Measurements from ENCODE around the gene TMPO. TPM values are rescaled to one million over a fixed set of nuclear protein-coding genes. Genes with fewer than 3 reads are reported as not detected.

The TMPO gene
- total and polyA plus RNA-seq, 2 experiments from 2014 or later: 75.5 to 256 TPM

DNA sequence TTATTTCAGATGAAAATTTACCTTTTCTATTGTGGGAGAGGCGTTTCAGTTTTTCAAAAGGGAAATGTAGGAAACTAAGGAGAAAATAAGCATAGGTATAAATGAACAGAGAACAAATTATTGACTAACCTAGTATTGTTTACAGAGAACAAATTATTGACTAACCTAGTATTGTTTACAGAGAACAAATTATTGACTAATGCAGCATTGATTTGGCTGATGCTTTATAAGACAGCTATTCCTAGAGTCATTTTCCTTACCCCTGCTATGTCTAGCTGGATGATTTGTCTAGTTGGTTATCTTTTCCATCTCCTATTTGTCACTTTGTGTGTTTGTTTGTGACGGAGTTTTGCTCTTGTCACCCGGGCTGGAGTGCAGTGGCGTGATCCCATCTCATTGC is 22.6 kb downstream of the TMPO start (continued):
- TF ChIP-seq, protein P1, sequence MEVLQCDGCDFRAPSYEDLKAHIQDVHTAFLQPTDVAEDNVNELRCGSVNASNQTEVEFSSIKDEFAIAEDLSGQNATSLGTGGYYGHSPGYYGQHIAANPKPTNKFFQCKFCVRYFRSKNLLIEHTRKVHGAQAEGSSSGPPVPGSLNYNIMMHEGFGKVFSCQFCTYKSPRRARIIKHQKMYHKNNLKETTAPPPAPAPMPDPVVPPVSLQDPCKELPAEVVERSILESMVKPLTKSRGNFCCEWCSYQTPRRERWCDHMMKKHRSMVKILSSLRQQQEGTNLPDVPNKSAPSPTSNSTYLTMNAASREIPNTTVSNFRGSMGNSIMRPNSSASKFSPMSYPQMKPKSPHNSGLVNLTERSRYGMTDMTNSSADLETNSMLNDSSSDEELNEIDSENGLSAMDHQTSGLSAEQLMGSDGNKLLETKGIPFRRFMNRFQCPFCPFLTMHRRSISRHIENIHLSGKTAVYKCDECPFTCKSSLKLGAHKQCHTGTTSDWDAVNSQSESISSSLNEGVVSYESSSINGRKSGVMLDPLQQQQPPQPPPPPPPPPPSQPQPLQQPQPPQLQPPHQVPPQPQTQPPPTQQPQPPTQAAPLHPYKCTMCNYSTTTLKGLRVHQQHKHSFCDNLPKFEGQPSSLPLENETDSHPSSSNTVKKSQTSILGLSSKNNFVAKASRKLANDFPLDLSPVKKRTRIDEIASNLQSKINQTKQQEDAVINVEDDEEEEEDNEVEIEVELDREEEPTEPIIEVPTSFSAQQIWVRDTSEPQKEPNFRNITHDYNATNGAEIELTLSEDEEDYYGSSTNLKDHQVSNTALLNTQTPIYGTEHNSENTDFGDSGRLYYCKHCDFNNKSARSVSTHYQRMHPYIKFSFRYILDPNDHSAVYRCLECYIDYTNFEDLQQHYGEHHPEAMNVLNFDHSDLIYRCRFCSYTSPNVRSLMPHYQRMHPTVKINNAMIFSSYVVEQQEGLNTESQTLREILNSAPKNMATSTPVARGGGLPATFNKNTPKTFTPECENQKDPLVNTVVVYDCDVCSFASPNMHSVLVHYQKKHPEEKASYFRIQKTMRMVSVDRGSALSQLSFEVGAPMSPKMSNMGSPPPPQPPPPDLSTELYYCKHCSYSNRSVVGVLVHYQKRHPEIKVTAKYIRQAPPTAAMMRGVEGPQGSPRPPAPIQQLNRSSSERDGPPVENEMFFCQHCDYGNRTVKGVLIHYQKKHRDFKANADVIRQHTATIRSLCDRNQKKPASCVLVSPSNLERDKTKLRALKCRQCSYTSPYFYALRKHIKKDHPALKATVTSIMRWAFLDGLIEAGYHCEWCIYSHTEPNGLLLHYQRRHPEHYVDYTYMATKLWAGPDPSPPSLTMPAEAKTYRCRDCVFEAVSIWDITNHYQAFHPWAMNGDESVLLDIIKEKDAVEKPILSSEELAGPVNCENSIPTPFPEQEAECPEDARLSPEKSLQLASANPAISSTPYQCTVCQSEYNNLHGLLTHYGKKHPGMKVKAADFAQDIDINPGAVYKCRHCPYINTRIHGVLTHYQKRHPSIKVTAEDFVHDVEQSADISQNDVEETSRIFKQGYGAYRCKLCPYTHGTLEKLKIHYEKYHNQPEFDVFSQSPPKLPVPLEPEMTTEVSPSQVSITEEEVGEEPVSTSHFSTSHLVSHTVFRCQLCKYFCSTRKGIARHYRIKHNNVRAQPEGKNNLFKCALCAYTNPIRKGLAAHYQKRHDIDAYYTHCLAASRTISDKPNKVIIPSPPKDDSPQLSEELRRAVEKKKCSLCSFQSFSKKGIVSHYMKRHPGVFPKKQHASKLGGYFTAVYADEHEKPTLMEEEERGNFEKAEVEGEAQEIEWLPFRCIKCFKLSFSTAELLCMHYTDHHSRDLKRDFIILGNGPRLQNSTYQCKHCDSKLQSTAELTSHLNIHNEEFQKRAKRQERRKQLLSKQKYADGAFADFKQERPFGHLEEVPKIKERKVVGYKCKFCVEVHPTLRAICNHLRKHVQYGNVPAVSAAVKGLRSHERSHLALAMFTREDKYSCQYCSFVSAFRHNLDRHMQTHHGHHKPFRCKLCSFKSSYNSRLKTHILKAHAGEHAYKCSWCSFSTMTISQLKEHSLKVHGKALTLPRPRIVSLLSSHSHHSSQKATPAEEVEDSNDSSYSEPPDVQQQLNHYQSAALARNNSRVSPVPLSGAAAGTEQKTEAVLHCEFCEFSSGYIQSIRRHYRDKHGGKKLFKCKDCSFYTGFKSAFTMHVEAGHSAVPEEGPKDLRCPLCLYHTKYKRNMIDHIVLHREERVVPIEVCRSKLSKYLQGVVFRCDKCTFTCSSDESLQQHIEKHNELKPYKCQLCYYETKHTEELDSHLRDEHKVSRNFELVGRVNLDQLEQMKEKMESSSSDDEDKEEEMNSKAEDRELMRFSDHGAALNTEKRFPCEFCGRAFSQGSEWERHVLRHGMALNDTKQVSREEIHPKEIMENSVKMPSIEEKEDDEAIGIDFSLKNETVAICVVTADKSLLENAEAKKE (CRISPR knock-in tag; IDR thresholded peaks at IDR 0.05): no peak
- TF ChIP-seq, protein P2, sequence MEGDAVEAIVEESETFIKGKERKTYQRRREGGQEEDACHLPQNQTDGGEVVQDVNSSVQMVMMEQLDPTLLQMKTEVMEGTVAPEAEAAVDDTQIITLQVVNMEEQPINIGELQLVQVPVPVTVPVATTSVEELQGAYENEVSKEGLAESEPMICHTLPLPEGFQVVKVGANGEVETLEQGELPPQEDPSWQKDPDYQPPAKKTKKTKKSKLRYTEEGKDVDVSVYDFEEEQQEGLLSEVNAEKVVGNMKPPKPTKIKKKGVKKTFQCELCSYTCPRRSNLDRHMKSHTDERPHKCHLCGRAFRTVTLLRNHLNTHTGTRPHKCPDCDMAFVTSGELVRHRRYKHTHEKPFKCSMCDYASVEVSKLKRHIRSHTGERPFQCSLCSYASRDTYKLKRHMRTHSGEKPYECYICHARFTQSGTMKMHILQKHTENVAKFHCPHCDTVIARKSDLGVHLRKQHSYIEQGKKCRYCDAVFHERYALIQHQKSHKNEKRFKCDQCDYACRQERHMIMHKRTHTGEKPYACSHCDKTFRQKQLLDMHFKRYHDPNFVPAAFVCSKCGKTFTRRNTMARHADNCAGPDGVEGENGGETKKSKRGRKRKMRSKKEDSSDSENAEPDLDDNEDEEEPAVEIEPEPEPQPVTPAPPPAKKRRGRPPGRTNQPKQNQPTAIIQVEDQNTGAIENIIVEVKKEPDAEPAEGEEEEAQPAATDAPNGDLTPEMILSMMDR (conservative IDR thresholded peaks at IDR 0.05; ENCODE audit: low read depth in 2 of 2): no peak
- TF ChIP-seq EZH2phosphoT487 (IDR thresholded peaks at IDR 0.05; ENCODE audit: unreplicated experiment): no peak
- no peak for TF ChIP-seq ZNF114 (CRISPR knock-in tag; IDR thresholded peaks at IDR 0.05)
- TF ChIP-seq, protein P3, sequence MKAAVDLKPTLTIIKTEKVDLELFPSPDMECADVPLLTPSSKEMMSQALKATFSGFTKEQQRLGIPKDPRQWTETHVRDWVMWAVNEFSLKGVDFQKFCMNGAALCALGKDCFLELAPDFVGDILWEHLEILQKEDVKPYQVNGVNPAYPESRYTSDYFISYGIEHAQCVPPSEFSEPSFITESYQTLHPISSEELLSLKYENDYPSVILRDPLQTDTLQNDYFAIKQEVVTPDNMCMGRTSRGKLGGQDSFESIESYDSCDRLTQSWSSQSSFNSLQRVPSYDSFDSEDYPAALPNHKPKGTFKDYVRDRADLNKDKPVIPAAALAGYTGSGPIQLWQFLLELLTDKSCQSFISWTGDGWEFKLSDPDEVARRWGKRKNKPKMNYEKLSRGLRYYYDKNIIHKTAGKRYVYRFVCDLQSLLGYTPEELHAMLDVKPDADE (IDR thresholded peaks at IDR 0.05): no peak

DNA sequence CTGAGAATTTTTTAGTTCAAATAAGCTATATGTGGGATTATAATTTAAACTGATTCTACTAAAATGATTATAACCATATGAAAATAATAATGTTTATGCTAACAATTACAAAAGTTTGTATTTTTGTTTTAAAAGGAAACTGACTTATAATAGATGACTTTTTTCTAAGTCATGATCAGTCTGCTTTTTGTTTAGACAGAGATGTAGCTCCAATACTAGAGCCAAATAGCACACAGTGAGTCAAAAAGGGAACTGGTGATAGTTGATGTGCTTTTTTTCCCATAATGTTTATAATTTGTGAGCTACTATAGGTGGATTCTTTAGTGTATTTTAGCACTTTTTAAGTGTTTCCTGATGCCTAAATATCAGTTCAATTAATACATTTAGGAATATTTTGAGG is 28.3 kb downstream of the TMPO start:
- Histone ChIP-seq H3F3A (replicated peaks; ENCODE audit: low read depth) (no peaks in the 10 kb centered on the region), H3K4me3 (no peak overlapping the region), H3K79me2 (replicated peaks; ENCODE audit: insufficient read depth) (peaks cover 57% of the 10 kb centered on the region), H3K4me2 (no peak overlapping the region), H3K4me1 (ENCODE audit: insufficient read depth) (no peaks in the 10 kb centered on the region), H2AFZ (no peak overlapping the region), H3K27ac (ENCODE audit: low read depth) (peak overlapping the region; percentile 7; the same call in 1 of the 2 replicates), H4K20me1 (replicated peaks; ENCODE audit: insufficient read depth) (peaks cover 21% of the 10 kb centered on the region; the same call in 1 of the 2 replicates), H3K9me2 (ENCODE audit: insufficient read depth) (no peaks in the 10 kb centered on the region), H3K36me3 (ENCODE audit: insufficient read depth) (peaks cover 45% of the 10 kb centered on the region), H3K27me3 (ENCODE audit: insufficient read depth) (no peaks in the 10 kb centered on the region)
- no peak for DNase-seq (ENCODE audit: low spot score)
- Mint-ChIP-seq H3K9me3 (no peaks in the 10 kb centered on the region), H3K27ac (no peak overlapping the region), H3K4me3 (no peak overlapping the region), H3K36me3 (ENCODE audit: low read depth) (peaks cover 70% of the 10 kb centered on the region), H3K27me3 (ENCODE audit: insufficient read depth, low read depth, poor library complexity) (no peaks in the 10 kb centered on the region), H3K4me1 (peaks cover 12% of the 10 kb centered on the region; the same call in 2 of the 3 replicates)
- ATAC-seq: no peak
- TF ChIP-seq NANOG (IDR thresholded peaks at IDR 0.05; ENCODE audit: borderline replicate concordance): no peak
- TF ChIP-seq JUNB (IDR thresholded peaks at IDR 0.05; ENCODE audit: unreplicated experiment): no peak
- no peak for TF ChIP-seq EZH2phosphoT487 (IDR thresholded peaks at IDR 0.05; ENCODE audit: unreplicated experiment)
- TF ChIP-seq STAT1 (IDR thresholded peaks at IDR 0.05; ENCODE audit: unreplicated experiment): no peak
- no peak for TF ChIP-seq EZH2 (IDR thresholded peaks at IDR 0.05; ENCODE audit: low read depth, unreplicated experiment)

Measured in GM23338 (cell line).